ENCODE data around the gene INSIG2.

DNA sequence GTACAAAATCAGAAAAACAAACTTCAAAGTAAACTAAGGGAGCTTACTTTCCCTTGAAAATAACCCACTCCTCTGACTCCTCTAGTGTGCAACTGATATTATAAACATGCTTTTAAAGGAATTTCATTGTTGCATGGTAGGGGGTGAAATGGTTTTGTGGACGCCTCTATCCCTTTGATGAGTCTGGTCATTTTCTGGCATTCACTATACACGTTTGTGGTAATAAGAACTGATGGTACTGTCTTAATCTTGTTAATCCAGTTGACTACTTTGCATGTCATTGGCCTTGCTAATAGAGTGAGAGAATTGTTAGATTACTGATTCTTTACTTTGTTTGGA lies 2.8 kb downstream of the INSIG2 start:
- TF ChIP-seq, protein P1, sequence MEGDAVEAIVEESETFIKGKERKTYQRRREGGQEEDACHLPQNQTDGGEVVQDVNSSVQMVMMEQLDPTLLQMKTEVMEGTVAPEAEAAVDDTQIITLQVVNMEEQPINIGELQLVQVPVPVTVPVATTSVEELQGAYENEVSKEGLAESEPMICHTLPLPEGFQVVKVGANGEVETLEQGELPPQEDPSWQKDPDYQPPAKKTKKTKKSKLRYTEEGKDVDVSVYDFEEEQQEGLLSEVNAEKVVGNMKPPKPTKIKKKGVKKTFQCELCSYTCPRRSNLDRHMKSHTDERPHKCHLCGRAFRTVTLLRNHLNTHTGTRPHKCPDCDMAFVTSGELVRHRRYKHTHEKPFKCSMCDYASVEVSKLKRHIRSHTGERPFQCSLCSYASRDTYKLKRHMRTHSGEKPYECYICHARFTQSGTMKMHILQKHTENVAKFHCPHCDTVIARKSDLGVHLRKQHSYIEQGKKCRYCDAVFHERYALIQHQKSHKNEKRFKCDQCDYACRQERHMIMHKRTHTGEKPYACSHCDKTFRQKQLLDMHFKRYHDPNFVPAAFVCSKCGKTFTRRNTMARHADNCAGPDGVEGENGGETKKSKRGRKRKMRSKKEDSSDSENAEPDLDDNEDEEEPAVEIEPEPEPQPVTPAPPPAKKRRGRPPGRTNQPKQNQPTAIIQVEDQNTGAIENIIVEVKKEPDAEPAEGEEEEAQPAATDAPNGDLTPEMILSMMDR (conservative IDR thresholded peaks at IDR 0.05 in 1 of 2, IDR thresholded peaks at IDR 0.05 in 1 of 2; ENCODE audit: extremely low read depth in 1 of 2, insufficient read depth in 1 of 2, low read depth in 1 of 2, low read length in 2 of 2) = no peak
- no peak for TF ChIP-seq EZH2 (IDR thresholded peaks at IDR 0.05; ENCODE audit: borderline replicate concordance, low read length)
